ENCODE results near the gene ANTXR2.
"Not testable (repeated sequence)": the region's sequence is repeated elsewhere in the genome, so short reads cannot be mapped to it uniquely, and the experiment has no call there.

Gene ANTXR2

GRCh38 chr4:79904331-79904730 lies 168.7 kb downstream of the ANTXR2 start:
- no peak for DNase-seq

GRCh38 chr4:79900182-79900581 lies 172.8 kb downstream of the ANTXR2 start:
- DNase-seq, result no peak

GRCh38 chr4:79899481-79899880 lies 173.5 kb downstream of the ANTXR2 start:
- DNase-seq, result no peak

GRCh38 chr4:79898055-79898454 lies 175.0 kb downstream of the ANTXR2 start:
- no peak for DNase-seq

GRCh38 chr4:79897174-79897573 lies 175.9 kb downstream of the ANTXR2 start:
- no peak for DNase-seq

GRCh38 chr4:79893456-79893855 lies 179.6 kb downstream of the ANTXR2 start:
- no peak for DNase-seq

GRCh38 chr4:79889026-79889425 lies 184.0 kb downstream of the ANTXR2 start:
- DNase-seq, result not testable (repeated sequence)

- no peak for DNase-seq
Observed at GRCh38 chr4:79886557-79886956, 186.5 kb downstream of the ANTXR2 start.

- DNase-seq, result no peak
Observed at GRCh38 chr4:79886021-79886420, 187.0 kb downstream of the ANTXR2 start.

- DNase-seq, result no peak
Observed at GRCh38 chr4:79883290-79883689, 189.7 kb downstream of the ANTXR2 start.

GRCh38 chr4:79882806-79883205 lies 190.2 kb downstream of the ANTXR2 start:
- DNase-seq, result no peak

- DNase-seq, result no peak
Observed at GRCh38 chr4:79881407-79881806, 191.6 kb downstream of the ANTXR2 start.

GRCh38 chr4:79877511-79877910 lies 195.5 kb downstream of the ANTXR2 start:
- no peak for DNase-seq

GRCh38 chr4:79875344-79875899 lies 197.6 kb downstream of the ANTXR2 start:
- no peak for DNase-seq

- DNase-seq, result no peak
Observed at GRCh38 chr4:79874197-79874596, 198.8 kb downstream of the ANTXR2 start.

GRCh38 chr4:79872738-79873137 lies 200.3 kb downstream of the ANTXR2 start:
- DNase-seq, result no peak

- DNase-seq, result no peak
Observed at GRCh38 chr4:79871961-79872360, 201.1 kb downstream of the ANTXR2 start.

- DNase-seq, result no peak
Observed at GRCh38 chr4:79869597-79870237, 203.3 kb downstream of the ANTXR2 start.

GRCh38 chr4:79865201-79865597 lies 207.8 kb downstream of the ANTXR2 start:
- DNase-seq, result no peak

GRCh38 chr4:79864500-79865200 lies 208.4 kb downstream of the ANTXR2 start:
- no peak for DNase-seq

- DNase-seq, result no peak
Observed at GRCh38 chr4:79863333-79863732, 209.7 kb downstream of the ANTXR2 start.

- DNase-seq, result no peak
Observed at GRCh38 chr4:79862821-79863220, 210.2 kb downstream of the ANTXR2 start.

- DNase-seq, result no peak
Observed at GRCh38 chr4:79857811-79858210, 215.2 kb downstream of the ANTXR2 start.

- no peak for DNase-seq
Observed at GRCh38 chr4:79856196-79856595, 216.8 kb downstream of the ANTXR2 start.

Data from DMS79 (cell line).